ENCODE results near the gene LRRC7.
"Not testable (repeated sequence)": the region's sequence is repeated elsewhere in the genome, so short reads cannot be mapped to it uniquely, and the experiment has no call there.

Gene LRRC7

GRCh38 chr1:69693921-69694675 lies 126.4 kb downstream of the LRRC7 start:
- in situ Hi-C loops (cut with MboI; ENCODE audit: low sequenced_read_pairs), result no loop called here

GRCh38 chr1:69697340-69697739 lies 129.6 kb downstream of the LRRC7 start:
- in situ Hi-C loops (cut with MboI; ENCODE audit: low sequenced_read_pairs), result no loop called here

DNA sequence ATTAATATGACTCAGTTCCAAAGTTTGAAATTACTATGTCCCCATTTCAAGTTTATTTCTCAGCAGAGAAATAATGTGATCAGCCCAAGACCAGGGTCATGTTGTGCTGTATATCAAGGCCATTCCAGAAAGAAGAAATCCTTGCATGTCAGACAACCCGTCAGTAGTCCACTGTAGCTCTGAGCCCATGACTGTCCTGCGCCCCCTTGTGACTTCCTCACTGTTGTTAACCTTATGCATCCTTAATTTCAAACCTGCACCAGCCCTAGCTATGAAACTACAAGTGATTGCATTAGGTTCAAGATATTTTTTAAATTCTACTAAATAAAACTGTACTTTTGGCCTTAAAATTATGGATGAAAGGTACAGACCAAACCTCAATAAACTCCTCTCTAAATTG lies 133.0 kb downstream of the LRRC7 start:
- in situ Hi-C loops (cut with MboI; ENCODE audit: low sequenced_read_pairs), result no loop called here

- in situ Hi-C loops (cut with MboI; ENCODE audit: low sequenced_read_pairs), result no loop called here
Measured at GRCh38 chr1:69702085-69702484, 134.4 kb downstream of the LRRC7 start.

DNA sequence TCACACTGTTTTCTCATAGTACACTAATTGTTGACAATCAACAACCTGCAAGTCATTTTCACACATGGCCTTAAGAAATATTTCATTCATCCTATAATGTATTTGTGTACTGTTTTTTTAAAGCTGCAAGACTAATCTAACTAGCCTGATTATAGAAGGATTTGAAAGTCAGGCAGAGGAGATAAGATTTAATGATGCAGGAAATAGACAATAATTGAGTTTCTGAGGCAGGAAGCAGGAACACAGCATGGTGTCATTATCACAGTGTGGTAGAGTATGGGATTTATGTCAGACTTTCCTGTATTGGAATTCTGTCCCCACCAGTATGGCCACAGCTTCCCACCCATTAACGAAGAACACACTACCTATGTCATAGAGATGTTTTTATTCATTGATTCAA lies 138.8 kb downstream of the LRRC7 start:
- in situ Hi-C loops (cut with MboI; ENCODE audit: low sequenced_read_pairs), result no loop called here

GRCh38 chr1:69707103-69707502 lies 139.4 kb downstream of the LRRC7 start:
- in situ Hi-C loops (cut with MboI; ENCODE audit: low sequenced_read_pairs), result no loop called here

DNA sequence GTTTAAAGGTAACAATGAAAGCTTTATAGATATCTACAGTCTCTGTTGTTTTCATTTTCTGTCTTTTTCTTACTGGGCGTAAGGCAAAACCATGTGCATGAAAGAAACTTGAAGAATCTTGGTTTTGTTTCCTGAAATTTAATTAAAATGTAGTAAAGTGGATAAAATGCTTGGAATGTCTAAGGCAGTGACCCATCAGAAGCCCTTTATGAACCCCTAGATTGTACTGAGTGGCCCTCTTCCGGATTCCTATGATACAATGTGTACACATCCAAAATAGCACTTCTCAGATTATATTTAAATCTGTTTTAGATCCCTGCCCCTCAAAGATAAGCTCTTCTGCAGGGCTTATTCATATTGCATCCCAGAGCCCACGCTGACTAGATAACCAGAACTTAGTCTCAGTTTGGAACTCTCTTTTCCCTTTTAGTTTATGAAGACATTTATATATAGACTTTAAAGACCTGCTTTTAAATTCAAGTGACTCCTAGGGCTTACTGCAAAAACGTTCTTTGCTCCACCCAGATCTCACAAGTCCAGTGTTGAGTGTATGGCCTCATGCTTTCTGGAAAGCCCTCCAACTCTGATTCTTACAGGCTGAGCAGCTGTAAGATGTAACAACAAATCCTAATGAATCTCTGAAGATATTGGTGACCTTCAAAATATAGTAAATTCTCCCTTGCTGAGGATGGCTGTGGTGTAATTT lies 142.9 kb downstream of the LRRC7 start:
- in situ Hi-C loops (cut with MboI; ENCODE audit: low sequenced_read_pairs), result no loop called here

- in situ Hi-C loops (cut with MboI; ENCODE audit: low sequenced_read_pairs), result no loop called here
Measured at GRCh38 chr1:69711190-69711930, 143.6 kb downstream of the LRRC7 start.

DNA sequence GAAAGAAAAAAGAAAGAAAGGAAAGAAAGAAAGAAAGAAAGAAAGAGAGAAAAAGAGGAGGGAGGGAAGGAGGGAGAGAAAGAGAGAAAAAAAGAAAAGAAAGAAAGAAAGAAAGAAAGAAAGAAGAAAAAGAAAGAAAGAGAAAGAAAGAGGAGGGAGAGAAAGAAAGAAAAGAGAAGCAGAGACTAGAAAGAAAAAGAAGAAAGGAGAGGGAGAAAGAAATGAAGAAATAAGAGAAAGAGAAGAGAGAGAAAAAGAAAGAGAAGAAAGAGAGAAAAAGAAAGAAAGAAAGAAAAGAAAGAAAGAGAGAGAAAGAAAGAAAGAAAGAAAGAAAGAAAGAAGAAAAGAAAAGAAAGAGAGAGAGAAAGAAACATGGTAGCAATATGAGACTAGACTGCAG lies 150.1 kb downstream of the LRRC7 start:
- in situ Hi-C loops (cut with MboI; ENCODE audit: low sequenced_read_pairs), result not testable (repeated sequence)

- in situ Hi-C loops (cut with MboI; ENCODE audit: low sequenced_read_pairs), result no loop called here
Measured at GRCh38 chr1:69728206-69728605, 160.5 kb downstream of the LRRC7 start.

DNA sequence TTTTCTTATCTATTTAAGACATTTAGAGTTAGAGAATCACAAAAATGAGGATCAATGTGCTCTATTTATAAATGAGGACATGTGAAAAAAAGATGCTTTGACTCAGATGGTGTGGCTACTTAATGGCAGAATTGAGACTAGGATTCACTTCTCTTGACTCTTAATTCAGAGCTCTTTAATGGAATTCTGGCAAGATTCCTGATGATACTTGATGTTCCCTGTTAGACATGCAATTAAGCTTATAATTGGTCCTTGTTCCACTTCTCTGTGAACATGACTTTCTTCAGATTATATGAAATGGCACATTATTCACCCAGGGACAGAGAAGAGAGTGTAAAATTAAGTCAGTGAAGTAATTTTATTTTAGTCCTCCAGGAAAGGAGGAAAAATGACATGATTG lies 165.3 kb downstream of the LRRC7 start:
- in situ Hi-C loops (cut with MboI; ENCODE audit: low sequenced_read_pairs), result no loop called here

- in situ Hi-C loops (cut with MboI; ENCODE audit: low sequenced_read_pairs), result no loop called here
Measured at GRCh38 chr1:69737527-69738185, 169.9 kb downstream of the LRRC7 start.

- in situ Hi-C loops (cut with MboI; ENCODE audit: low sequenced_read_pairs), result no loop called here
Measured at GRCh38 chr1:69738458-69739250, 170.9 kb downstream of the LRRC7 start.

DNA sequence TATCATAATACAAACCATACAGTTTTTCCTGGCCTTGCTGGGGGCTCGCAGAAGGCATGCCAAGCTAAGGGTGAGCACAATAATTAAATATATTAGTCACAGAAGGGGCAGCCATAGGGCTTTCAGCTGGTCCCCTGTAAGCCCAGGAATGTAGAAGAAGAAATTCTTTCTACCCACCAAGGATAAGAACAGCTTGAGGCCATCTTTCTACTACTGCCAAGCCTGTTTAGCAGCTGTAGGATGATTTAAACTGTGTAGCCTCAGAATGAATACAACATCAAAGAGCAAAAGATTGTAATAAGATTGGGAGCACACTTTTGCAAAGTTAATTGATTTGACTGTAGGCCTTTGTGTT lies 171.5 kb downstream of the LRRC7 start:
- in situ Hi-C loops (cut with MboI; ENCODE audit: low sequenced_read_pairs), result no loop called here

DNA sequence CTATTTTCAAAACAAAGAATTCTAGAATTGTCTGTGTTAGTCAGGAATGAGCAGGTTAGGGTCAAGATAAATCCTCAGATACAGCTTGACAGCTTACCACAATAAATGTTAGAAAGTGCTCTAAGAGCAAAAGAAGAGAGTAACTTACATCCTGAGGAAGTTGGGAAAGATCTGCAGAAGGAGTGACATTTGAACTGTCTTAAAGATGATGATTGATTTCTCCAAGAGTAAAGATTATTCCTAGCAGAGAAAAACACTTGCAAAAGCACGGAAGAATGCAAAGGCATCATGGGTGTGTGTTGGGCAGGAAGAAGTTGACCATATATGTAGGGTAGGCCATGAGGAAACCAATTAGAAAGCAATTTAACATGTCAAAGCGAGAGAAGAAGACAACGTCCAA lies 175.4 kb downstream of the LRRC7 start:
- in situ Hi-C loops (cut with MboI; ENCODE audit: low sequenced_read_pairs), result no loop called here

GRCh38 chr1:69744381-69744780 lies 176.7 kb downstream of the LRRC7 start:
- in situ Hi-C loops (cut with MboI; ENCODE audit: low sequenced_read_pairs), result no loop called here

DNA sequence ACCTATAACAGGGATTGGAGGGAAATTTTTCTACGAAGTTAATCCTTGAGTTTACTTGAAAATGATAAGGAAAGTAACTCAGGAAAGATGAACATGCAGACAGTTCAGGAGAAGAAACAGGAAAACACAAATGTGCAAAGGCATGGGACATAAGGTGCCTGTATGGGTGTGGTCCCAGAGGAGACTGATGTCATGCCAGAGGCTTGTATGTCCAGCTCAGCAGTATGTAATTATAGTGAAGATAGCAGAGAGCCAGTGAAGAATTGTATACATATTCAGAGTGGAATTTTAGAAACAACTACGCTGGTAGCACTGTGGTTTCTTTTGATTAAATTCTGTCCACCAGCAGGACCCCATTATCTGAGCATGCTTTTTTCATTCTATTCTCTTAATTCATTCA lies 179.5 kb downstream of the LRRC7 start:
- in situ Hi-C loops (cut with MboI; ENCODE audit: low sequenced_read_pairs), result no loop called here

GRCh38 chr1:69750638-69751037 lies 182.9 kb downstream of the LRRC7 start:
- in situ Hi-C loops (cut with MboI; ENCODE audit: low sequenced_read_pairs), result no loop called here

DNA sequence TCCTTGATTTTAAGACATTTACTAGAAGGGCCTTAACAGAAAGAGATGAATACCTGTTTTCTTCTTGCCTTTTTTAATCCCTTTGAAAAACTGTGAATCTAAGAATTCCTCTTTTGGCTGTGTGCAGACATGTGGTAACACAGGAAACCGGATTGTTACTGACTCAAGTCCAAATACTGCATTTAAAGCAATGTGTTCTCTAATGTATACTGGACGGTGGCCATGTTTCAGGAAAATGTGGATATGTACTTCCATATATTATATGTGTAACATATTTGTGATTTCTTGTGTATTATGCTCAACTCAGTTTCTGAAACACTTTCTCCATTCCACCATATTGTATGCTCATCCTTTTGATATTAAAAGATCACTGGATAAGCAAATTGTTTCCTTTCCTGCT lies 185.1 kb downstream of the LRRC7 start:
- in situ Hi-C loops (cut with MboI; ENCODE audit: low sequenced_read_pairs), result no loop called here

DNA sequence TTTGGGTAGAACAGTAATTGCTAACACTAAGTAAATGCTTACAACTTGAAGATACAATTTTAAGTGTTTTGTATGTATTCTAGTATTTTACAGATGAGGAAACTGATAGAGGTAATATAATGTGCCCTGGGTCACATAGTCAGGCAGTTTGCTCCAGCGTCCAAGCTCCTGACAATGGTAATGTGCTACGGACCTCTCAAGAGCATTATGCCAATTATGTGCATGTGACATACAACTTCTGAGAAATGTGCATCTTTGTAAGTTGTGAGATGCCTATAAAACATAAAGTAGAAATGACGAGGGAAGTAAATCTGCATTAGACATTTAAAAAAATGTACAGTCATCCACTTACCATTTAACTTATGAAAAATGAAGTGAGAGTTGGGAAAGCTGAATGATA lies 186.8 kb downstream of the LRRC7 start:
- in situ Hi-C loops (cut with MboI; ENCODE audit: low sequenced_read_pairs), result no loop called here

GRCh38 chr1:69755647-69756046 lies 187.9 kb downstream of the LRRC7 start:
- in situ Hi-C loops (cut with MboI; ENCODE audit: low sequenced_read_pairs), result no loop called here
